ENCODE measurements around the gene CAPN3. TPM values are rescaled to one million over a fixed set of nuclear protein-coding genes. Genes with fewer than 3 reads are reported as not detected.

CAPN3 gene
- total RNA-seq, 8 experiments from 2014 or later: 0.81 to 30.3 (median 2.9) TPM

- WGBS, 10 experiments: 24 to 100% (median 89%) methylated on average over 1 to 2 of the region's 2 CpGs; no CpG with 5 or more reads in 2 of the 10 experiments
- Histone ChIP-seq H3K27ac (no peak overlapping the region), H3K4me1 (replicated peaks in 1 of 2) (no peaks in the 10 kb centered on the region), H3K4me3 (no peak overlapping the region)
- ATAC-seq (replicated peaks in 6 of 8): no peak
- in situ Hi-C loops (cut with MboI; ENCODE audit: low pct_unique_long_range_greater_than_20kb in 2 of 9, low sequenced_read_pairs in 9 of 9, unreplicated experiment in 9 of 9): no loop called here
Observed at GRCh38 chr15:42338500-42338899, 20.8 kb upstream of the CAPN3 start.

- no peak overlapping the region for H3K4me3 ChIP-seq
- no peak for ATAC-seq (replicated peaks in 6 of 8)
- H3K4me1 ChIP-seq (replicated peaks in 1 of 2): no peaks in the 10 kb centered on the region
- whole genome bisulfite sequencing, 10 experiments: 71 to 100% (median 100%) methylated on average over 1 to 3 of the region's 6 CpGs; no CpG with 5 or more reads in 5 of the 10 experiments
- H3K27ac ChIP-seq: no peak overlapping the region
- in situ Hi-C loops (cut with MboI; ENCODE audit: low pct_unique_long_range_greater_than_20kb in 2 of 9, low sequenced_read_pairs in 9 of 9, unreplicated experiment in 9 of 9): no loop called here
Observed at GRCh38 chr15:42343596-42344232, 15.6 kb upstream of the CAPN3 start.

DNA sequence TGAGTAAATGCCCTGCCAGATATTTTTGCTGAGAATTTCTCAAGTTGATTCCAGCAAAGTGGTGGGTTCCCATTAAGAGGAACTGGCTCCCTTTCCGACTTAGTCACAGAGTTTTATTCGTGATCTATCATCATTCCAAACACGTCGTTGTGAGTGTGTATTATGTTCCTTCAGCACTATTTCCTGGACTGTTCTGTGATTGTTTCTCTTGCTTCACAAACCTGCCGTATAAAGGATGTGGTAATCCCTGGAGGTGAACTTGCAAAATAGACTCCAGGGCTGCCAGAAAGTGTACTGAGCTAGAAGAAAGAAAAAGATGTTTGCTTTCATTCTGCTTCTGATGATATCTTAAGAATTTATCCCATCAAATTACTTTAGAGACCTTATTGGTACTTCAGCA lies 14.5 kb upstream of the CAPN3 start:
- in situ Hi-C loops (cut with MboI; ENCODE audit: low pct_unique_long_range_greater_than_20kb in 2 of 9, low sequenced_read_pairs in 9 of 9, unreplicated experiment in 9 of 9): no loop called here
- Histone ChIP-seq H3K27ac (no peak overlapping the region), H3K4me1 (replicated peaks in 1 of 2) (no peaks in the 10 kb centered on the region), H3K4me3 (no peak overlapping the region)
- 8 to 100% (median 82%) methylated on average over 1 to 5 of the region's 5 CpGs; no CpG with 5 or more reads in 2 of the 10 experiments for WGBS, 10 experiments
- no peak for ATAC-seq (replicated peaks in 6 of 8)

- no peak for ATAC-seq (replicated peaks in 6 of 8)
- no peak overlapping the region for H3K27ac ChIP-seq
- H3K4me3 ChIP-seq: no peak overlapping the region
- H3K4me1 ChIP-seq (replicated peaks in 1 of 2): no peaks in the 10 kb centered on the region
- in situ Hi-C loops (cut with MboI; ENCODE audit: low pct_unique_long_range_greater_than_20kb in 2 of 9, low sequenced_read_pairs in 9 of 9, unreplicated experiment in 9 of 9): no loop called here
- 81 to 100% (median 89%) methylated on average over 1 to 3 of the region's 3 CpGs for WGBS, 10 experiments
Observed at GRCh38 chr15:42345504-42345903, 13.8 kb upstream of the CAPN3 start.

DNA sequence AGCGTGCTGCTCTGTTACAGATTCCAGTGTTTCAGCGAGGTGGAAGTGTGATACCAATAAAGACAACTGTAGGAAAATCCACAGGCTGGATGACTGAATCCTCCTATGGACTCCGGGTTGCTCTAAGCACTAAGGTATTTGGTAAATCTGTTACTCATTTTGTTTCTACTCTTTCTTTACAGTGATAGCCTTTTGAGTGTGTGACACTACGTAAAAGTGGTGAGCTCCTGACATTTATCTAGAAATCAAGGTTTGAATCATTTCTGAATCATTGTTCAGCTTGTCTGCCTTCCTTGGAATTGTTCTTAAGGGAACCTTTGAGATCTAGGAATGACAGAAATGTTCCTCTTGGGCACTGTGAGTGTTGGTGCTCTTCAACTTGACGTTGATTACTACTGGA lies 11.2 kb upstream of the CAPN3 start:
- H3K4me1 ChIP-seq (replicated peaks in 1 of 2): no peaks in the 10 kb centered on the region
- in situ Hi-C loops (cut with MboI; ENCODE audit: low pct_unique_long_range_greater_than_20kb in 2 of 9, low sequenced_read_pairs in 9 of 9, unreplicated experiment in 9 of 9): no loop called here
- no peak overlapping the region for H3K4me3 ChIP-seq
- no peak for ATAC-seq (replicated peaks in 6 of 8)
- WGBS, 10 experiments: 23 to 100% (median 80%) methylated on average over 2 to 5 of the region's 5 CpGs
- H3K27ac ChIP-seq: no peak overlapping the region

DNA sequence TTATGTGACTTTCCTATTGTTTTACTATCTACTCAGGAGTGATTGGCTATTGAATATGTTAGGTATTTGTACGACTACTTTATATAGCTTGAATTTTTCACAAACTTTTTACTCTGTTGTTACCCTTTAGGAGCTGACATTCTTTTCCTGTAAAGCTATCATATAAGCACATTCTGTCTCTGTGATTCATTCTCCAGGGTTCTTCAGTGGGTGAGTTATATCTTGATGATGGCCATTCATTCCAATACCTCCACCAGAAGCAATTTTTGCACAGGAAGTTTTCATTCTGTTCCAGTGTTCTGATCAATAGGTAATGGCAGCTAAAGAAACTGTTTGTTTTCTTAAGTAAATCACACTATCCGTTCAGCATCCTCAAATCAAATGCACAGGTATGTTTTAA lies 10.1 kb upstream of the CAPN3 start:
- Histone ChIP-seq H3K4me1 (replicated peaks in 1 of 2) (no peaks in the 10 kb centered on the region), H3K27ac (no peak overlapping the region), H3K4me3 (no peak overlapping the region)
- in situ Hi-C loops (cut with MboI; ENCODE audit: low pct_unique_long_range_greater_than_20kb in 2 of 9, low sequenced_read_pairs in 9 of 9, unreplicated experiment in 9 of 9): no loop called here
- 17 to 97% (median 85%) methylated on average over 1 to 2 of the region's 2 CpGs; no CpG with 5 or more reads in 2 of the 10 experiments for WGBS, 10 experiments
- ATAC-seq (replicated peaks in 6 of 8): no peak

DNA sequence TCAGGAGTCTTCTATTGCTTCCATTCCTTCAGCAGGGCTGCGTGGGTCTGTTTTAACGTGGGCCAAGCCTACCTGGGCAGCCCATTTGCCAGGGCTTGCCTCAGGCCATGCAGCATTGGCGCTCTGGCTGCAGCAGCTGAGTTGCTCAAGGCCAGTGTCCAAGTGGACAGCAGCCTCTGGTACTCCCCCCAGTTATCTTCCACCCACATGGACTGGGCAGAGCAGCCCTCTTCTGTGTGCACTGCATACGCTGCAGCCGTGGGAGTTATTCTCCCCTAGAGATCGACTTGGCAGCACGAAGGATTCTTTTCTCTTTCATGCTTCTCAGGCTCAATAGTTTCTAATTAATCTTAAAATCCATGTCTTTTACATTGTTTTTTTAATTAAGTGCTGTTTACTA lies 6.9 kb upstream of the CAPN3 start:
- 69 to 100% (median 95%) methylated on average over 1 to 7 of the region's 7 CpGs; no CpG with 5 or more reads in 1 of the 10 experiments for WGBS, 10 experiments
- Histone ChIP-seq H3K27ac (no peak overlapping the region), H3K4me1 (replicated peaks in 1 of 2) (no peaks in the 10 kb centered on the region), H3K4me3 (no peak overlapping the region)
- no peak for ATAC-seq (replicated peaks in 6 of 8)
- in situ Hi-C loops (cut with MboI; ENCODE audit: low pct_unique_long_range_greater_than_20kb in 2 of 9, low sequenced_read_pairs in 9 of 9, unreplicated experiment in 9 of 9): no loop called here

GRCh38 chr15:42353061-42353460 lies 6.2 kb upstream of the CAPN3 start:
- ATAC-seq (replicated peaks in 6 of 8): no peak
- no peak overlapping the region for H3K4me3 ChIP-seq
- in situ Hi-C loops (cut with MboI; ENCODE audit: low pct_unique_long_range_greater_than_20kb in 2 of 9, low sequenced_read_pairs in 9 of 9, unreplicated experiment in 9 of 9): no loop called here
- no peak overlapping the region for H3K27ac ChIP-seq
- 58 to 100% (median 92%) methylated on average over 1 to 4 of the region's 6 CpGs; no CpG with 5 or more reads in 2 of the 10 experiments for WGBS, 10 experiments
- H3K4me1 ChIP-seq (replicated peaks in 1 of 2): no peaks in the 10 kb centered on the region

GRCh38 chr15:42354824-42355223 lies 4.5 kb upstream of the CAPN3 start:
- no peak overlapping the region for H3K27ac ChIP-seq
- 50 to 89% (median 75%) methylated on average over 1 to 2 of the region's 2 CpGs; no CpG with 5 or more reads in 3 of the 10 experiments for WGBS, 10 experiments
- in situ Hi-C loops (cut with MboI; ENCODE audit: low pct_unique_long_range_greater_than_20kb in 2 of 9, low sequenced_read_pairs in 9 of 9, unreplicated experiment in 9 of 9): no loop called here
- no peaks in the 10 kb centered on the region for H3K4me1 ChIP-seq (replicated peaks in 1 of 2)
- no peak overlapping the region for H3K4me3 ChIP-seq
- no peak for ATAC-seq (replicated peaks in 6 of 8)

GRCh38 chr15:42355291-42355690 lies 4.0 kb upstream of the CAPN3 start:
- H3K27ac ChIP-seq: no peak overlapping the region
- H3K4me3 ChIP-seq: no peak overlapping the region
- in situ Hi-C loops (cut with MboI; ENCODE audit: low pct_unique_long_range_greater_than_20kb in 2 of 9, low sequenced_read_pairs in 9 of 9, unreplicated experiment in 9 of 9): no loop called here
- ATAC-seq (replicated peaks in 6 of 8): no peak
- WGBS, 10 experiments: 60 to 100% (median 82%) methylated on average over 1 to 6 of the region's 6 CpGs; no CpG with 5 or more reads in 3 of the 10 experiments
- no peaks in the 10 kb centered on the region for H3K4me1 ChIP-seq (replicated peaks in 1 of 2)

DNA sequence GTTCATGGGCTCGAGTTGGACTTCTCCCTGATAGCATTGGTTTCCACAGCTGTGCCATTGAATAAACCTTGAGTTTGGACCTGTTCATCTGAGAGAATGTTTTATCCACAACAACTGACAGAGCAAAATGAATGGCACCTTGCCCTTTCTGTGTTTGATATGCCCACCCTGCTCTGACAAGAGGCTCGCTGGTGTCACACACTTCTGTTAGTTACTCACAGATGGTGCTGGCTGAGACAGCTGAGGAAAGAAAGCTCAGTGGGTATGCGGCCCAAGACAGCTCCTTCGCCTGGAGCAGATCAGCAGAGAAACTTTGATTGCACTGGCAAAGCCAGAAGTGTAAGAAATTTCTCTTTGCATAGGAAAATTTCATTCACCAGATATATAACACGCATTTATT lies 2.5 kb upstream of the CAPN3 start:
- in situ Hi-C loops (cut with MboI; ENCODE audit: low pct_unique_long_range_greater_than_20kb in 2 of 9, low sequenced_read_pairs in 9 of 9, unreplicated experiment in 9 of 9): no loop called here
- WGBS, 10 experiments: 45 to 100% (median 86%) methylated on average over 2 to 5 of the region's 5 CpGs; no CpG with 5 or more reads in 1 of the 10 experiments
- Histone ChIP-seq H3K27ac (no peak overlapping the region), H3K4me1 (replicated peaks in 1 of 2) (no peaks in the 10 kb centered on the region), H3K4me3 (no peak overlapping the region)
- no peak for ATAC-seq (replicated peaks in 6 of 8)

DNA sequence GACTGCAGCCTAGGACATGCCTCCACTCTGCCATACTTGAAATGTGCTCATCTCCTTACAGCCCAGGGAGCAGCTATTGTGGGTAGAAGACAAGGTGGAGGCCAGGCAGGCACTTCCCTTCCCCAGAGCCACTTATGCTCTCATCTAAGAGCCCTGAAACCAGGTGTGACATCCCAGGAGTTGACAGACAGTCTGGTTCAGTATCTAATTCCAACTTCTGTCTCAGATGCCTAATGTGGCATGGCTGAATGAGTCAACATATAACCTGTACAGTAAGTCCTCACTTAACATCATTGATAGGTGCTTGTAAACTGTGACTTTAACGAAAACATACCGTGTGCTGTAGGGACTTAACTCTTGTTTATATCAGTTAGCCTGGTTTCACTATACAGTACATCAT lies 1.2 kb upstream of the CAPN3 start:
- in situ Hi-C loops (cut with MboI; ENCODE audit: low pct_unique_long_range_greater_than_20kb in 2 of 9, low sequenced_read_pairs in 9 of 9, unreplicated experiment in 9 of 9): no loop called here
- WGBS, 10 experiments: 100% methylated on average over 2 of the region's 2 CpGs; no CpG with 5 or more reads in 8 of the 10 experiments
- no peaks in the 10 kb centered on the region for H3K4me1 ChIP-seq (replicated peaks in 1 of 2)
- no peak overlapping the region for H3K27ac ChIP-seq
- no peak overlapping the region for H3K4me3 ChIP-seq
- ATAC-seq (replicated peaks in 6 of 8): no peak

DNA sequence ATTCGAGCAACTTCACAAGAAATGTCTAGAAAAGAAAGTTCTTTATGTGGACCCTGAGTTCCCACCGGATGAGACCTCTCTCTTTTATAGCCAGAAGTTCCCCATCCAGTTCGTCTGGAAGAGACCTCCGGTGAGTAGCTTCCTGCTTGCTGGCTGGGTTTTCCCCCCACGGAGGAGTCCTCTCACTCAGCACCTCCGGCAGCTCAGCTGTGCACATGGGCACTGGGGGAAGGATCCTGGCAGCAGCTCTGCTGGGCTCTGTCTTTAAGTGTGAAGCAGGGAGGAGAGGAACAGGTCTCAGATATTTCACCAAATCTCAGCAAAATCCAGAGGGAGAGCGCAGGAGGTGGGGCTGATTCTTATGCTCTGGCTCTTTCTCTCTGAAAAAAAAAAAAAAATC lies 684 bp downstream of the CAPN3 start:
- H3K27ac ChIP-seq: no peak overlapping the region
- 50 to 100% (median 80%) methylated on average over 1 to 5 of the region's 7 CpGs; no CpG with 5 or more reads in 3 of the 10 experiments for WGBS, 10 experiments
- no peaks in the 10 kb centered on the region for H3K4me1 ChIP-seq (replicated peaks in 1 of 2)
- no peak for ATAC-seq (replicated peaks in 6 of 8)
- in situ Hi-C loops (cut with MboI; ENCODE audit: low pct_unique_long_range_greater_than_20kb in 2 of 9, low sequenced_read_pairs in 9 of 9, unreplicated experiment in 9 of 9): no loop called here
- H3K4me3 ChIP-seq: no peak overlapping the region

- H3K4me3 ChIP-seq: no peak overlapping the region
- no peak for ATAC-seq (replicated peaks in 6 of 8)
- H3K27ac ChIP-seq: no peak overlapping the region
- WGBS, 10 experiments: 50 to 100% (median 88%) methylated on average over 1 to 5 of the region's 5 CpGs; no CpG with 5 or more reads in 3 of the 10 experiments
- no peaks in the 10 kb centered on the region for H3K4me1 ChIP-seq (replicated peaks in 1 of 2)
- in situ Hi-C loops (cut with MboI; ENCODE audit: low pct_unique_long_range_greater_than_20kb in 2 of 9, low sequenced_read_pairs in 9 of 9, unreplicated experiment in 9 of 9): no loop called here
Observed at GRCh38 chr15:42360535-42361112, 1.3 kb downstream of the CAPN3 start.
